Activated CD8-positive, alpha-beta T cell treated with anti-CD3 and anti-CD28 coated beads for 36 hours (primary cell): ENCODE results near the gene IL4I1. TPM values are rescaled to one million over a fixed set of nuclear protein-coding genes. Genes with fewer than 3 reads are reported as not detected.
"Not testable (repeated sequence)": the region's sequence is repeated elsewhere in the genome, so short reads cannot be mapped to it uniquely, and the experiment has no call there.

Experiments
- ATAC-seq: fragments of 200-7000 bp; cut with Tn5 transposase; one replicate; pipeline ENCODE4 v1.10.0; 2021; ENCODE audit warnings: mild to moderate bottlenecking, moderate library complexity
- CTCF ChIA-PET: fragments of 350-600 bp; sonication (Branson Sonifier 250); formaldehyde crosslinking; loops from one replicate; lab custom pipeline; 2021; ENCODE audit warnings: antibody characterized with exemption; lab: Charles Lee
- POLR2A ChIA-PET: fragments of 350-600 bp; sonication (Branson Sonifier 250); formaldehyde crosslinking; loops from one replicate; lab custom pipeline; 2021; ENCODE audit warnings: antibody characterized with exemption; lab: Charles Lee
- DNase-seq: peaks from one replicate; pipeline ENCODE4 v3.0.0-alpha.2; 2020
- H3K27ac Mint-ChIP-seq: one replicate; pipeline ENCODE4 v1.8.0; 2021; ENCODE audit warnings: mild to moderate bottlenecking, mixed read lengths
- H3K27me3 Mint-ChIP-seq: one replicate; pipeline ENCODE4 v1.8.0; 2021; ENCODE audit warnings: mixed read lengths
- H3K36me3 Mint-ChIP-seq: one replicate; pipeline ENCODE4 v1.8.0; 2021; ENCODE audit warnings: low read depth, mixed read lengths
- H3K4me1 Mint-ChIP-seq: one replicate; pipeline ENCODE4 v1.8.0; 2021; ENCODE audit warnings: low read depth, mixed read lengths
- H3K4me3 Mint-ChIP-seq: one replicate; pipeline ENCODE4 v1.8.0; 2021; ENCODE audit warnings: mild to moderate bottlenecking, moderate library complexity, mixed read lengths
- H3K9me3 Mint-ChIP-seq: one replicate; pipeline ENCODE4 v1.8.0; 2021; ENCODE audit warnings: mixed read lengths
- CTCF ChIP-seq: fragments of 200-600 bp; IDR thresholded peaks from one replicate; pipeline ENCODE4 v1.8.0; 2022; ENCODE audit warnings: antibody characterized with exemption, mild to moderate bottlenecking
- intact Hi-C: fragments of 100-400 bp; cut with micrococcal nuclease; formaldehyde crosslinking; loops from one replicate; pipeline ENCODE4 v1.10.0; 2022
- total RNA-seq, 2 experiments: library from RNA; stranded (reverse); gene quantifications; one replicate each; pipeline ENCODE4 v1.2.3, GENCODE V29; 2021

The IL4I1 gene
- total RNA-seq, 2 experiments from 2014 or later = 16.1 to 16.2 TPM

DNA sequence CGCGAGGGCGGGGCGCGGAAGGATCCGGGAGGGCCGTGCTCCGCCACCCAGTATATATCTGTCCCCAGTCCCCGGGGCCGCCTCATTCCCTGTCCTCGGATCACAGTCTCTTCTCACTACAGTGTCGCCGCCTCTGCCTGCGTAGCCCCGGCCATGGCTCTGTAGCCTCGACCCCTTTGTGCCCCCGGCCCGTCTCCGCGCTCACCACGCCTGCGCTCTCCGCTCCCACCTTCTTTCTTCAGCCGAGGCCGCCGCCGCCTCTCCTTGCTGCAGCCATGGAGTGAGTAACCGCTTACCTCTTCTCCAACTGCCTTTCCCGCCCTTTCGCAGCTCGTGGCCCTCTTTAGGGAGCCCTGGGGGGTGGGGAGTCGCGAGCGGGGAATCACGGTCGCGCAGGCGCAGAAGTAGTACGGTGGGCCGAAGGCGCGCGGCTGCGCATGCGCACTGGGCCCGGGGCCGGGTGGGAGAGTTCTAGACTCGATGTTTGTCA, 32.5 kb upstream of the IL4I1 start, which contains the start of the genes ATF5 and NUP62:
Gene ATF5 (plus strand): TSS at position 85 of the 490 bp plus-strand sequence. CDS start 1,646 bp downstream, outside the sequence.
Gene NUP62 (minus strand): TSS at position 384 of the 490 bp plus-strand sequence. CDS start 19,697 bp downstream, outside the sequence.
- peak within 1 kb of the TSS; percentile 92 for H3K27ac Mint-ChIP-seq
- ATAC-seq (peak; percentile 52), DNase-seq (peak; percentile 92)
- H3K4me1 Mint-ChIP-seq = peaks cover 62% of the 10 kb centered on the region
- no peaks in the 10 kb centered on the region for H3K27me3 Mint-ChIP-seq
- H3K36me3 Mint-ChIP-seq = peaks cover 58% of the 10 kb centered on the region
- TF ChIP-seq CTCF = no peak
- ChIA-PET POLR2A (interaction anchor here (0.7 to 12.0 kb wide), 17 partner anchors 9 to 481 kb away, joined by 3 to 167 read pairs (median 4); partner anchors contain the start of genes AKT1S1, IL4I1, TBC1D17 and VRK3), CTCF (interaction anchor here (0.6 to 2.7 kb wide), 5 partner anchors 8 to 207 kb away, joined by 3 to 12 read pairs (median 3); no protein-coding TSS in a partner anchor)
- peaks cover 4% of the 10 kb centered on the region for H3K9me3 Mint-ChIP-seq
- H3K4me3 Mint-ChIP-seq = peak within 1 kb of the TSS; percentile 95
- intact Hi-C loops = loop anchor here (10.0 kb wide), 1 partner anchor 54 kb away; the partner anchor contains the start of genes AKT1S1 and TBC1D17

- H3K27me3 Mint-ChIP-seq = no peaks in the 10 kb centered on the region
Observed at GRCh38 chr19:49927526-49928264, 31.0 kb upstream of the IL4I1 start.

GRCh38 chr19:49926515-49926914, 29.8 kb upstream of the IL4I1 start:
- peak overlapping the region; percentile 19 for H3K4me3 Mint-ChIP-seq
- POLR2A ChIA-PET = interaction anchor here (0.6 to 12.0 kb wide), 3 partner anchors 14 to 167 kb away, joined by 3 to 167 read pairs (median 48); partner anchors contain the start of gene IL4I1
- peaks cover 58% of the 10 kb centered on the region for H3K4me1 Mint-ChIP-seq
- peaks cover 68% of the 10 kb centered on the region for H3K36me3 Mint-ChIP-seq
- no peak overlapping the region for H3K27ac Mint-ChIP-seq
- peaks cover 4% of the 10 kb centered on the region for H3K9me3 Mint-ChIP-seq
- DNase-seq (no peak), ATAC-seq (no peak)
- H3K27me3 Mint-ChIP-seq = no peaks in the 10 kb centered on the region
- no peak for TF ChIP-seq CTCF
- intact Hi-C loops = loop anchor here (10.0 kb wide), 1 partner anchor 52 kb away; the partner anchor contains the start of genes AKT1S1 and TBC1D17
- CTCF ChIA-PET = no interaction called here

More at GRCh38 chr19:49927526-49928264, 31.0 kb upstream of the IL4I1 start:
- TF ChIP-seq CTCF = no peak
- Mint-ChIP-seq H3K27ac (peak overlapping the region; percentile 92), H3K4me1 (peaks cover 61% of the 10 kb centered on the region), H3K36me3 (peaks cover 66% of the 10 kb centered on the region), H3K9me3 (peaks cover 4% of the 10 kb centered on the region), H3K4me3 (peak overlapping the region; percentile 95)
- CTCF ChIA-PET = interaction anchor here (0.7 to 2.7 kb wide), 3 partner anchors 10 to 14 kb away, joined by 4 to 12 read pairs (median 7); no protein-coding TSS in a partner anchor
- intact Hi-C loops = loop anchor here (10.0 kb wide), 1 partner anchor 53 kb away; the partner anchor contains the start of genes AKT1S1 and TBC1D17
- DNase-seq (no peak), ATAC-seq (no peak)
- POLR2A ChIA-PET = interaction anchor here (0.7 to 12.0 kb wide), 5 partner anchors 8 to 393 kb away, joined by 3 to 167 read pairs (median 6); partner anchors contain the start of gene IL4I1

DNA sequence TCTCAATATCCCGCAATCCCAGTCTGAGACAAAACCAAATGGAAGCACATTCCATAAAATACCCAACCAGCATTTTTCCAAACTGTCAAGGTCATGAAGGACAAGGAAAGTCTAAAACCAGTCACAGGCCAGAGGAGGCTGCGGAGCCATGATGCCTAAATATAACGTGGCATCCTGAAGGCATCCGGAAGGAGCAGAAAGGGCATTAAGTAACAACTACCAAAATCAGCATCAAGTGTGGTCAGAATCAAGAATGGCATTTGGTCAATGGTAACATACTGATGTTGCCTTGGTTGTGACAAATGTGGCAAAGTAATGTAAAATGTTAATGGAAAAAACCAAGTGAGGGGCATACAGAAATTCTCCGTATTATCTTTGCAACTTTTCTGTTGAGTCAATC, 28.8 kb upstream of the IL4I1 start:
- no peak for ATAC-seq
- no peak for TF ChIP-seq CTCF
- H3K27ac Mint-ChIP-seq = peak overlapping the region; percentile 46
- ChIA-PET CTCF (no interaction called here), POLR2A (interaction anchor here (0.6 to 12.0 kb wide), 2 partner anchors 13 to 376 kb away, joined by 3 to 167 read pairs; no protein-coding TSS in a partner anchor)
- peaks cover 58% of the 10 kb centered on the region for H3K4me1 Mint-ChIP-seq
- no peak overlapping the region for H3K4me3 Mint-ChIP-seq
- intact Hi-C loops = loop anchor here (10.0 kb wide), 1 partner anchor 51 kb away; the partner anchor contains the start of genes AKT1S1 and TBC1D17
- H3K9me3 Mint-ChIP-seq = peaks cover 2% of the 10 kb centered on the region
- no peaks in the 10 kb centered on the region for H3K27me3 Mint-ChIP-seq
- no peak for DNase-seq
- H3K36me3 Mint-ChIP-seq = peaks cover 70% of the 10 kb centered on the region

DNA sequence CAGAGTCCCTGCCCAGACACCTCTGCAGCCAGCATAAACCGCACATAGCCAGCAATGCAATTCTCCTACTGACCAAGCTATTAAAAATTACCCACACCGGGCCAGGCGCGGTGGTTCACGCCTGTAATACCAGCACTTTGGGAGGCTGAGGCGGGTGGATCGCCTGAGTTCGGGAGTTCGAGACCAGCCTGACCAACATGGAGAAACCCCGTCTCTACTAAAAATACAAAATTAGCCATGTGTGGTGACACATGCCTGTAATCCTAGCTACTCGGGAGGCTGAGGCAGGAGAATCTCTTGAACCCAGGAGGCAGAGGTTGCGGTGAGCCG, 28.2 kb upstream of the IL4I1 start:
- not testable (repeated sequence) for ATAC-seq, H3K4me3 Mint-ChIP-seq
- peaks cover 55% of the 10 kb centered on the region for H3K4me1 Mint-ChIP-seq

More for the DNA sequence above, 28.2 kb upstream of the IL4I1 start:
- intact Hi-C loops = loop anchor here (10.0 kb wide), 1 partner anchor 50 kb away; the partner anchor contains the start of genes AKT1S1 and TBC1D17
- CTCF ChIA-PET = interaction anchor here (0.6 to 1.2 kb wide), 2 partner anchors 13 to 312 kb away, joined by 3 to 4 read pairs; no protein-coding TSS in a partner anchor
- POLR2A ChIA-PET = interaction anchor here (12.0 kb wide), 1 partner anchor 12 kb away, joined by 167 read pairs; no protein-coding TSS in a partner anchor
- not testable (repeated sequence) for H3K27me3 Mint-ChIP-seq, DNase-seq, H3K9me3 Mint-ChIP-seq
- H3K27ac Mint-ChIP-seq = peak overlapping the region; percentile 48
- peaks cover 68% of the 10 kb centered on the region for H3K36me3 Mint-ChIP-seq
